H1 (cell line): Measurements from ENCODE around the gene SYT2.

Experiments
- CTCF ChIP-seq, 3 experiments: IDR thresholded peaks; 1 replicate in 2 of 3; 2 replicates in 1 of 3; pipeline versions ENCODE4 v1.5.1 to v1.6.1; 2011; ENCODE audit warnings: low read length in 3 of 3, mild to moderate bottlenecking in 3 of 3, inconsistent platforms in 2 of 3, low read depth in 1 of 3, moderate library complexity in 1 of 3; ENCODE audit not compliant: insufficient read depth in 1 of 3; ENCODE audit errors: control extremely low read depth in 1 of 3
- JUND ChIP-seq: IDR thresholded peaks from 2 replicates; pipeline ENCODE4 v1.6.1; 2011; ENCODE audit warnings: mild to moderate bottlenecking, improper control_type of control experiment, low read length
- POLR2AphosphoS5 ChIP-seq: IDR thresholded peaks from 2 replicates; pipeline ENCODE4 v1.6.1; 2011; ENCODE audit warnings: low read depth, low read length
- RAD21 ChIP-seq, 2 experiments: IDR thresholded peaks in 1 of 2; conservative IDR thresholded peaks in 1 of 2; 2 replicates each; pipeline ENCODE4 v1.6.1; 2011; ENCODE audit warnings: low read depth in 2 of 2, low read length in 2 of 2, improper control_type of control experiment in 1 of 2, inconsistent platforms in 1 of 2, mild to moderate bottlenecking in 1 of 2, moderate library complexity in 1 of 2
- RFX5 ChIP-seq: IDR thresholded peaks from 2 replicates; pipeline ENCODE4 v1.6.1; 2011; ENCODE audit warnings: low read depth, low read length, improper control_type of control experiment, borderline replicate concordance
- SP2 ChIP-seq: IDR thresholded peaks from 2 replicates; pipeline ENCODE4 v1.6.1; 2012; ENCODE audit warnings: mild to moderate bottlenecking, low read length, inconsistent platforms

GRCh38 chr1:202752774-202753173, 42.5 kb upstream of the SYT2 start:
- no peak for TF ChIP-seq JUND
- no peak for TF ChIP-seq POLR2AphosphoS5
- no peak for TF ChIP-seq RAD21 (IDR thresholded peaks at IDR 0.05 in 1 of 2, conservative IDR thresholded peaks at IDR 0.05 in 1 of 2; ENCODE audit: low read depth in 2 of 2, low read length in 2 of 2)
- no peak for TF ChIP-seq RFX5
- no peak for TF ChIP-seq CTCF (IDR thresholded peaks at IDR 0.05; ENCODE audit: control extremely low read depth in 1 of 3, insufficient read depth in 1 of 3, low read depth in 1 of 3, low read length in 3 of 3)
- no peak for TF ChIP-seq SP2
